NB4 (cell line): ENCODE data around the gene NDUFS1.
"Not testable (repeated sequence)": the region's sequence is repeated elsewhere in the genome, so short reads cannot be mapped to it uniquely, and the experiment has no call there.

Experiments used
- DNase-seq: peaks from one replicate; pipeline ENCODE4 v3.0.0; 2010; ENCODE audit warnings: low read depth
- H3K4me3 ChIP-seq: one replicate; pipeline ENCODE4 v1.5.1; 2011; ENCODE audit warnings: mild to moderate bottlenecking, low read depth, low read length, moderate library complexity
- MYC ChIP-seq: IDR thresholded peaks from 2 replicates; pipeline ENCODE4 v1.6.1; 2011; ENCODE audit warnings: low read depth, low read length
- POLR2A ChIP-seq: IDR thresholded peaks from 2 replicates; pipeline ENCODE4 v1.6.1; 2011; ENCODE audit warnings: mild to moderate bottlenecking; ENCODE audit not compliant: insufficient read length; ENCODE audit errors: extremely low read depth
- TF ChIP-seq, protein P1 (sequence below): IDR thresholded peaks from one replicate; pipeline ENCODE4 v1.5.1; 2012; ENCODE audit warnings: low read depth, low read length
- TF ChIP-seq, protein P2 (sequence below): IDR thresholded peaks from 2 replicates; pipeline ENCODE4 v1.6.1; 2011; ENCODE audit warnings: low read depth, low read length

The NDUFS1 gene

DNA sequence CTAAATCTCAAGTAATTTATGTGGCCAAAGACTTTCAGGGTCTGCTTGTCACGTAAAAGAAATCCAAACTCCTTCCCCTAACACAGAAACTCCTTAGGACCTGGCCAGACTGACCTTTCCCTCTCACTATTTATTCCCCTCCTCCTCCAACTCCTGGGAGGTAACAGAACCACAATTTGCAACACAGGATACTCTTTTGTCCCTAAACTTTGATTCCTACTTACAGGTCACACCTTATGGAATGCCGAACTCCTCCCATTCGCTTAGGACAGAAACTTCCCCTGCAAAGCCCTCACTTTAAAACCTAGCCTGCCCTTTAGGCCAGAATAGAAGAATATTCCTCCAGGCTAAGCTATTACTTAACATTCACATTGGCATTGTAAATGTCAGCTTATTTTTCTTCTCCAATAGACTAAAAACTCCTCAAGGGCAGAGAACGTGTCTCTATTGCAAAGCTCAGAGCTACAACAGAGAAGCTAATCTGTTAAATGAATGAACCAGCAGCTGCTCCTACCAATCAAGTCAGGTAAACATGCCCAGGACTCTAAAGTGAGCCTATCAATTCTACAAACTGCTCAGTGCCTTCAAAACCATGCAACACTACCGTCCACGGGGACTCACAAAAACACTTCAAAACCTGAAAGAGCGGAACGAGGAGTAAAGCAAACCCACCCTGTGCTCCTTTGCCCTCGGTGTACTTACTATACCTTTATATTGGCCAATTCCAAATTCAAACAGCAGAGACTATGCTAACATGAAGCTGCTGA, 79.4 kb downstream of the NDUFS1 start:
- TF ChIP-seq, protein P1, sequence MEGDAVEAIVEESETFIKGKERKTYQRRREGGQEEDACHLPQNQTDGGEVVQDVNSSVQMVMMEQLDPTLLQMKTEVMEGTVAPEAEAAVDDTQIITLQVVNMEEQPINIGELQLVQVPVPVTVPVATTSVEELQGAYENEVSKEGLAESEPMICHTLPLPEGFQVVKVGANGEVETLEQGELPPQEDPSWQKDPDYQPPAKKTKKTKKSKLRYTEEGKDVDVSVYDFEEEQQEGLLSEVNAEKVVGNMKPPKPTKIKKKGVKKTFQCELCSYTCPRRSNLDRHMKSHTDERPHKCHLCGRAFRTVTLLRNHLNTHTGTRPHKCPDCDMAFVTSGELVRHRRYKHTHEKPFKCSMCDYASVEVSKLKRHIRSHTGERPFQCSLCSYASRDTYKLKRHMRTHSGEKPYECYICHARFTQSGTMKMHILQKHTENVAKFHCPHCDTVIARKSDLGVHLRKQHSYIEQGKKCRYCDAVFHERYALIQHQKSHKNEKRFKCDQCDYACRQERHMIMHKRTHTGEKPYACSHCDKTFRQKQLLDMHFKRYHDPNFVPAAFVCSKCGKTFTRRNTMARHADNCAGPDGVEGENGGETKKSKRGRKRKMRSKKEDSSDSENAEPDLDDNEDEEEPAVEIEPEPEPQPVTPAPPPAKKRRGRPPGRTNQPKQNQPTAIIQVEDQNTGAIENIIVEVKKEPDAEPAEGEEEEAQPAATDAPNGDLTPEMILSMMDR = no peak
- no peak for TF ChIP-seq POLR2A
- no peak for TF ChIP-seq MYC
- TF ChIP-seq, protein P2, sequence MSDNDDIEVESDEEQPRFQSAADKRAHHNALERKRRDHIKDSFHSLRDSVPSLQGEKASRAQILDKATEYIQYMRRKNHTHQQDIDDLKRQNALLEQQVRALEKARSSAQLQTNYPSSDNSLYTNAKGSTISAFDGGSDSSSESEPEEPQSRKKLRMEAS = no peak
- no peak for DNase-seq
- no peak overlapping the region for H3K4me3 ChIP-seq

DNA sequence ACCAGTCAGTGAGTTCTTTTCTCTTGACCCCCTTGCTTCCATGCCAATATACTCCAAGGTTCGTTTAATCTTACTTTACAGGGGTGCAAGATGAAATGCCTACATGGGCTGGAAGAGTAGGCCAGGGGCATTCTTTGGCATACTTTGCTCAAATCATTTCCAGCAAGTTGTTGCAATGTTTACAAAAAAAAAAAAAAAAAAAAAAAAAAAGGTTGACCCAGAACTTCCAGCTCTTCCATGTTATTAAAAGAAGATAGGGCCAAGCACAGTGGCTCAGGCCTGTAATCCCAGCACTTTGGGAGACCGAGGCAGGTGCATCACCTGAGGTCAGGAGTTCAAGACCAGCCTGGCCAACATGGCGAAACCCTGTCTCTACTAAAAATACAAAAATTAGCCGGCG, 81.4 kb downstream of the NDUFS1 start:
- DNase-seq, H3K4me3 ChIP-seq: not testable (repeated sequence)

GRCh38 chr2:206075113-206075512, 84.1 kb downstream of the NDUFS1 start:
- TF ChIP-seq, protein P1 = no peak
- TF ChIP-seq MYC = no peak
- TF ChIP-seq, protein P2 = no peak
- TF ChIP-seq POLR2A = no peak
- DNase-seq = no peak
- H3K4me3 ChIP-seq = no peak overlapping the region

- DNase-seq = no peak
- H3K4me3 ChIP-seq = no peak overlapping the region
- TF ChIP-seq, protein P1 = no peak
- no peak for TF ChIP-seq POLR2A
- TF ChIP-seq, protein P2 = no peak
- TF ChIP-seq MYC = no peak
Measured at GRCh38 chr2:206071807-206072206, 87.4 kb downstream of the NDUFS1 start.

DNA sequence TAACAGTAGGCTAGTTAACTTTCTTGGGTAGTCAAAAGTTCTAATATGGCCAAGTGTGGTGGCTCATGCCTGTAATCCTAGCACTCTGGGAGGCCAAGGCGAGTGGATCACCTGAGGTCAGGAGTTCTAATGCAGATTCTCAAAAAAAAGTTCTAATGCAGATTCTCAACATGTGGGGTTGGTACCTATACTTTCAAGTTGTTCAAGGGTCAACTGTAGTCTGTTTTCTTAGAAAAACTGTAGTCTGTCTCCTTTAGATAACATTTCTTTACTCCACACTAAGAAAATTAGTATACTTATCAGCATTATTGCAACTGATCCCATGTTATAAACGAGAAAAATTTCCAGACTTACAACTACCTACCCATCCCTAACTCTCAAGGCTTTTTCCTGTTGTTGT, 89.8 kb downstream of the NDUFS1 start:
- DNase-seq = no peak
- no peak overlapping the region for H3K4me3 ChIP-seq
- TF ChIP-seq, protein P2 = no peak
- TF ChIP-seq MYC = no peak
- TF ChIP-seq, protein P1 = no peak
- no peak for TF ChIP-seq POLR2A

DNA sequence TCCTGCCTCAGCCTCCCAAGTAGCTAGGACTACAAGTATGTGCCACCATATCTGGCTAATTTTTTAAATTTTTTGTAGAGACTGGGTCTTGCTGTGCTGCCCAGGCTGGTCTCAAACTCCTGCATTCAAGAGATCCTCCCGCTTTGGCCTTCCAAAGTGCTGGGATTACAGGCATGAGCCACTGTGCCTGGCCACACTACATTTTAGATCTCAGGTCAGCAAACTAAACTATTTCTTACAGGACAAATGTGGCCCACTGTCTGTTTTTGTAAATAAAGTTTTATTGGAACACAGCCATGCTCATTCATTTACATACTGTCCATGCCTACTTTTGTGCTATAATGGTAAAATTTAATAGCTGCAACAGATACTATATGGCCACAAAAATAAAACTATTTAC, 91.0 kb downstream of the NDUFS1 start:
- DNase-seq = no peak
- no peak overlapping the region for H3K4me3 ChIP-seq
- TF ChIP-seq POLR2A = no peak
- TF ChIP-seq, protein P1 = no peak
